NCI-H1436 treated with DMSO at 0.1 percent for 48 hours (cell line): ENCODE data around the gene C7orf33.
"Not testable (repeated sequence)": the region's sequence is repeated elsewhere in the genome, so short reads cannot be mapped to it uniquely, and the experiment has no call there.

Source experiments
- DNase-seq: peaks from one replicate; lab custom pipeline; 2025; lab: John Stamatoyannopoulos, UW

C7orf33 gene

GRCh38 chr7:148590471-148590870 lies at the start of gene C7orf33:
Gene C7orf33, plus strand, starts transcription at chr7:148590766. Its CDS starts 160 bp downstream, at chr7:148590926.
- no peak for DNase-seq

GRCh38 chr7:148541891-148542504 lies 48.6 kb upstream of the C7orf33 start:
- DNase-seq = no peak

GRCh38 chr7:148543302-148543701 lies 47.3 kb upstream of the C7orf33 start:
- no peak for DNase-seq

GRCh38 chr7:148545172-148545571 lies 45.4 kb upstream of the C7orf33 start:
- DNase-seq = no peak

GRCh38 chr7:148545932-148546331 lies 44.6 kb upstream of the C7orf33 start:
- no peak for DNase-seq

GRCh38 chr7:148546857-148547256 lies 43.7 kb upstream of the C7orf33 start:
- no peak for DNase-seq

- DNase-seq = no peak
These were observed 42.6 kb upstream of the C7orf33 start for GRCh38 chr7:148547951-148548350.

GRCh38 chr7:148553979-148554378 lies 36.6 kb upstream of the C7orf33 start:
- no peak for DNase-seq

GRCh38 chr7:148556892-148557291 lies 33.7 kb upstream of the C7orf33 start:
- no peak for DNase-seq

- no peak for DNase-seq
These were observed 31.7 kb upstream of the C7orf33 start for GRCh38 chr7:148558914-148559313.

- no peak for DNase-seq
These were observed 29.5 kb upstream of the C7orf33 start for GRCh38 chr7:148561099-148561498.

- no peak for DNase-seq
These were observed 26.8 kb upstream of the C7orf33 start for GRCh38 chr7:148563583-148564274.

GRCh38 chr7:148564275-148564951 lies 26.2 kb upstream of the C7orf33 start:
- not testable (repeated sequence) for DNase-seq

- no peak for DNase-seq
These were observed 23.8 kb upstream of the C7orf33 start for GRCh38 chr7:148566736-148567135.

GRCh38 chr7:148567524-148567923 lies 23.0 kb upstream of the C7orf33 start:
- no peak for DNase-seq

- no peak for DNase-seq
These were observed 20.1 kb upstream of the C7orf33 start for GRCh38 chr7:148570510-148570909.

- DNase-seq = not testable (repeated sequence)
These were observed 19.6 kb upstream of the C7orf33 start for GRCh38 chr7:148570973-148571372.

- DNase-seq = no peak
These were observed 19.2 kb upstream of the C7orf33 start for GRCh38 chr7:148571381-148571780.

- no peak for DNase-seq
These were observed 18.5 kb upstream of the C7orf33 start for GRCh38 chr7:148572067-148572522.

GRCh38 chr7:148573581-148573980 lies 17.0 kb upstream of the C7orf33 start:
- not testable (repeated sequence) for DNase-seq

GRCh38 chr7:148575640-148576411 lies 14.7 kb upstream of the C7orf33 start:
- peak; percentile 32 for DNase-seq

- DNase-seq = no peak
These were observed 11.2 kb upstream of the C7orf33 start for GRCh38 chr7:148579366-148579765.
